Endothelial cell of umbilical vein (primary cell): Measurements from ENCODE around the gene CIAO3. TPM values are rescaled to one million over a fixed set of nuclear protein-coding genes. Genes with fewer than 3 reads are reported as not detected.

Experiments used
- BruUV-seq: library from RNA; stranded (reverse); fragments of 400-500 nt; replicated peaks from 2 replicates; lab custom pipeline; 2021; lab: Mats Ljungman, UMichigan
- CTCF ChIA-PET: fragments of 300-600, 350-600 bp; sonication (Branson Sonifier 250); formaldehyde crosslinking; loops from one replicate; lab custom pipeline; 2021; ENCODE audit warnings: antibody characterized with exemption, inconsistent platforms; lab: Charles Lee
- POLR2A ChIA-PET: fragments of 300-600, 350-600 bp; sonication (Branson Sonifier 250); formaldehyde crosslinking; loops from one replicate; lab custom pipeline; 2021; ENCODE audit warnings: antibody characterized with exemption, inconsistent platforms; lab: Charles Lee
- DNase-seq: peaks from one replicate; pipeline ENCODE4 v3.0.0-alpha.2; 2011; ENCODE audit warnings: low read depth, low spot score
- FAIRE-seq: peaks from 2 replicates; lab custom pipeline; 2011; peaks lifted over from hg19 to GRCh38; lab: Jason Lieb, UNC
- H2AFZ ChIP-seq: 2 replicates; pipeline ENCODE4 v1.6.0; 2012; ENCODE audit warnings: low read depth, low read length, control low read depth, inconsistent platforms
- H3K27ac ChIP-seq: 2 replicates; pipeline ENCODE4 v1.5.1; 2011; ENCODE audit warnings: low read depth, mild to moderate bottlenecking, control low read depth, low read length, moderate library complexity; ENCODE audit not compliant: insufficient read depth
- H3K27me3 ChIP-seq, 2 experiments: 2 replicates each; pipeline versions ENCODE4 v1.6.0 to v1.6.1; 2011; ENCODE audit warnings: low read length in 2 of 2, mixed read lengths in 1 of 2; ENCODE audit not compliant: control insufficient read depth in 2 of 2, insufficient read depth in 2 of 2
- H3K36me3 ChIP-seq, 2 experiments: 2 replicates in 1 of 2; 3 replicates in 1 of 2; pipeline ENCODE4 v1.5.1; 2011; ENCODE audit warnings: low read length in 2 of 2, mild to moderate bottlenecking in 1 of 2, moderate library complexity in 1 of 2; ENCODE audit not compliant: control insufficient read depth in 2 of 2, insufficient read depth in 2 of 2; ENCODE audit errors: extremely low read depth in 1 of 2
- H3K4me1 ChIP-seq: 3 replicates; pipeline ENCODE4 v1.5.1; 2011; ENCODE audit warnings: mild to moderate bottlenecking, low read length; ENCODE audit not compliant: control insufficient read depth, insufficient read depth; ENCODE audit errors: extremely low read depth
- H3K4me2 ChIP-seq: 2 replicates; pipeline ENCODE4 v1.6.1; 2011; ENCODE audit warnings: low read length, control low read depth, mixed read lengths; ENCODE audit not compliant: insufficient read depth
- H3K4me3 ChIP-seq, 3 experiments: fragments of 200-600 bp in 1 of 3; sonication (generic), shearing (Covaris generic) in 1 of 3; replicated peaks in 1 of 3; 2 replicates each; pipeline ENCODE4 v1.5.1; 2011 to 2016; ENCODE audit warnings: control low read depth in 3 of 3, low read length in 3 of 3, mild to moderate bottlenecking in 2 of 3, inconsistent platforms in 1 of 3, low read depth in 1 of 3, moderate library complexity in 1 of 3; ENCODE audit not compliant: insufficient read depth in 1 of 3
- H3K79me2 ChIP-seq: 2 replicates; pipeline ENCODE4 v1.6.0; 2012; ENCODE audit warnings: low read length, inconsistent platforms; ENCODE audit not compliant: control insufficient read depth, insufficient read depth
- H3K9ac ChIP-seq: replicated peaks from 2 replicates; pipeline ENCODE3; 2011; ENCODE audit warnings: low read length, control low read depth; ENCODE audit not compliant: insufficient read depth; ENCODE audit errors: extremely low read depth
- H3K9me1 ChIP-seq: replicated peaks from 3 replicates; pipeline ENCODE4 v1.6.0; 2011; ENCODE audit warnings: mild to moderate bottlenecking, low read length; ENCODE audit not compliant: control insufficient read depth, insufficient read depth; ENCODE audit errors: extremely low read depth
- H3K9me3 ChIP-seq: replicated peaks from 2 replicates; pipeline ENCODE4 v1.5.1; 2012; ENCODE audit warnings: low read length, inconsistent platforms; ENCODE audit not compliant: control insufficient read depth, insufficient read depth
- H4K20me1 ChIP-seq: replicated peaks from 2 replicates; pipeline ENCODE3; 2011; ENCODE audit warnings: mild to moderate bottlenecking, low read length; ENCODE audit not compliant: control insufficient read depth, insufficient read depth; ENCODE audit errors: extremely low read depth
- EZH2 ChIP-seq: IDR thresholded peaks from 2 replicates; pipeline ENCODE4 v1.6.1; 2012; ENCODE audit warnings: borderline replicate concordance, low read depth, mild to moderate bottlenecking, moderate library complexity, low read length, inconsistent platforms; ENCODE audit not compliant: severe bottlenecking
- FOS ChIP-seq: IDR thresholded peaks from 2 replicates; pipeline ENCODE4 v1.6.1; 2011; ENCODE audit warnings: mild to moderate bottlenecking, low read length, moderate library complexity, borderline replicate concordance; ENCODE audit not compliant: insufficient read depth
- GATA2 ChIP-seq: IDR thresholded peaks from 2 replicates; pipeline ENCODE4 v1.7.0; 2011; ENCODE audit warnings: low read depth, mild to moderate bottlenecking, moderate library complexity, mixed read lengths, low read length; ENCODE audit not compliant: insufficient read length, insufficient read depth
- JUN ChIP-seq: IDR thresholded peaks from 2 replicates; pipeline ENCODE4 v1.6.1; 2011; ENCODE audit warnings: borderline replicate concordance, low read depth; ENCODE audit not compliant: insufficient read length, insufficient read depth
- MYC ChIP-seq: IDR thresholded peaks from one replicate; pipeline ENCODE4 v1.6.1; 2011; ENCODE audit warnings: mild to moderate bottlenecking, low read depth, low read length
- POLR2AphosphoS5 ChIP-seq: IDR thresholded peaks from 2 replicates; pipeline ENCODE4 v1.6.1; 2012; ENCODE audit warnings: low read depth, mild to moderate bottlenecking, control low read depth, low read length, moderate library complexity; ENCODE audit not compliant: insufficient read depth
- dilution Hi-C: fragments of 300-500 bp; cut with MboI; formaldehyde crosslinking; loops from one replicate; pipeline ENCODE4 v1.15.0; 2019; ENCODE audit warnings: low sequenced_read_pairs; ENCODE audit not compliant: extremely low pct_ligation_motif_present
- intact Hi-C: fragments of 100-400 bp; cut with micrococcal nuclease; formaldehyde crosslinking; loops from one replicate; pipeline ENCODE4 v1.10.0; 2022
- polyA plus RNA-seq, 4 experiments: library from polyadenylated mRNA; depleted of rRNA in 3 of 4; stranded (reverse) in 3 of 4; unstranded in 1 of 4; fragments of >200 nt; gene quantifications; 2 replicates each; pipeline versions ENCODE4 v1.2.1 to v1.2.3, GENCODE V29; 2011 to 2012; ENCODE audit warnings: missing spikeins in 1 of 4
- total RNA-seq: library from RNA; stranded (reverse); gene quantifications from 2 replicates; pipeline ENCODE4 v1.2.3, GENCODE V29; 2021

CIAO3 gene
- total and polyA plus RNA-seq, 2 donors (not counting 3 experiments of a cell fraction or from before 2014, with no cell fraction given), result 23.1 to 33.8 TPM

DNA sequence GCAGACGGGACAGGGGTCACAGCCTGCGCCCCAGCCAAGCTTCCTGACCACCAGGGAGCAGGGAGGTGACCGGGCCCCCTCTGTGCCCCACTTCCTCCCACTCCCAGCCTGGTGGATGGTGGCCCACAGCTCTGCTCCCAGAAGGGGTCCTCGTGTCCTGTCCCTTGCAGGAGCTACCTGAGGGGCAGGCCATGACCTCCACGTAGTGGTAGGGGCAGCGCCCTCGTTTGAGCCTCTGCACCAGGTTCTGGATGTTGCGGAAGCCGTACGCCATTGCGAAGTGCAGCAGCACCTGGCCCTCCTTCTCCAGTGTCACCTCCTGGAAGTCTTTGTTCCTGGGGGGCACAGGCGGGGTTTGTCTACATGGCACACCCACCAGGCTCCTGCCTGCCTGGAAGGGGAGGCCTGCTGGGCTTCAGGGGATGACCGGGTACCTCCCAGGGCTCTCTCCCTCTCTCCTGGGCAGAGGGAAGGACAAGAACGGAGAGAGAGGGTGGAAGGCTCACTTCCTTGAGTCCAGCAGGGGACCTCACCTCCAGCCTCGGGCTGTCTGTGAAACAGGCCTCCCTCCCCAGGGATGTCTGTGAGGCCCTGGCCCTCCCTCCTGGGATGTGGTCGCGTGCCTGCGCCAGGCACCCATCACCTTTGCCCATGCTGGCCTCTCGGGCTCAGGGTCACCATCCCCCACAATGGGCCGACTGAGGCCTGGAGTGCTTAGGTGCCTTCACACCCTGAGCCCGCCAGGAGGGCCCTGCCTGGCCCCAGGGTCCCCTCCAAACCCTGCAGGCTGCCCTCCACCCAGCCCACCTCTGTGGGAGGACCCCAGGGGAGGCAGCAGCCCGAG is 9.9 kb downstream of the CIAO3 start:
- H3K4me3 ChIP-seq, result no peak overlapping the region
- H3K9me3 ChIP-seq, result no peaks in the 10 kb centered on the region
- no peak overlapping the region for H3K9ac ChIP-seq
- no peaks in the 10 kb centered on the region for H4K20me1 ChIP-seq
- ChIA-PET POLR2A (no interaction called here), CTCF (interaction anchor here (0.9 to 1.9 kb wide), 3 partner anchors 10 to 19 kb away, joined by 3 to 5 read pairs (median 5); partner anchors contain the start of gene ANTKMT)
- no peak for TF ChIP-seq MYC
- TF ChIP-seq POLR2AphosphoS5, result no peak
- no peak for TF ChIP-seq GATA2
- no peak for TF ChIP-seq FOS
- TF ChIP-seq JUN, result no peak
- no peak for TF ChIP-seq EZH2
- FAIRE-seq (no peak), DNase-seq (no peak)
- dilution Hi-C loops (no loop called here), intact Hi-C loops (no loop called here)
- H2AFZ ChIP-seq, result no peak overlapping the region
- H3K27me3 ChIP-seq, result no peaks in the 10 kb centered on the region
- H3K4me2 ChIP-seq, result no peak overlapping the region
- no peaks in the 10 kb centered on the region for H3K79me2 ChIP-seq
- peaks cover 13% of the 10 kb centered on the region for H3K4me1 ChIP-seq
- no TSS peak for BruUV-seq
- peaks cover 4 to 24% of the 10 kb centered on the region in 2 experiments for H3K36me3 ChIP-seq
- no peaks in the 10 kb centered on the region for H3K9me1 ChIP-seq
- H3K27ac ChIP-seq, result no peak overlapping the region
